PC-3 (cell line): ENCODE results near the gene PKNOX2. TPM values are rescaled to one million over a fixed set of nuclear protein-coding genes. Genes with fewer than 3 reads are reported as not detected.

ENCODE experiments used
- ATAC-seq: fragments of 200-7000 bp; cut with Tn5 transposase; 2 replicates; pipeline ENCODE4 v1.9.1; 2020; ENCODE audit warnings: mild to moderate bottlenecking, moderate library complexity
- BruUV-seq: library from RNA; stranded (reverse); fragments of 400-500 nt; replicated peaks from 2 replicates; lab custom pipeline; 2021; lab: Mats Ljungman, UMichigan
- CTCF ChIA-PET: fragments of 300-600 bp; sonication (Branson Sonifier 250); formaldehyde crosslinking; loops from one replicate; lab custom pipeline; 2022; ENCODE audit warnings: antibody characterized with exemption; lab: Charles Lee
- POLR2A ChIA-PET: fragments of 300-600 bp; sonication (Branson Sonifier 250); formaldehyde crosslinking; loops from one replicate; lab custom pipeline; 2022; ENCODE audit warnings: antibody characterized with exemption; ENCODE audit not compliant: unreplicated experiment; lab: Charles Lee
- DNase-seq: peaks from one replicate; pipeline ENCODE4 v3.0.0-alpha.2; 2015
- H2AFZ ChIP-seq: fragments of 300-600 bp; sonication (generic); 2 replicates; pipeline ENCODE4 v1.6.0; 2016; ENCODE audit warnings: antibody characterized with exemption, low read length
- H3F3A ChIP-seq: fragments of 300-600 bp; sonication (generic); one replicate; pipeline ENCODE4 v1.6.0; 2017; ENCODE audit warnings: antibody characterized with exemption, low read length, control low read depth, mild to moderate bottlenecking; ENCODE audit not compliant: unreplicated experiment
- H3K27ac ChIP-seq: fragments of 300-600 bp; sonication (generic); 2 replicates; pipeline ENCODE4 v1.5.1; 2016; ENCODE audit warnings: mild to moderate bottlenecking, low read length
- H3K27me3 ChIP-seq: fragments of 300-600 bp; sonication (generic); 2 replicates; pipeline ENCODE4 v1.6.1; 2016; ENCODE audit warnings: low read length, mixed read lengths
- H3K36me3 ChIP-seq: fragments of 300-600 bp; sonication (generic); 2 replicates; pipeline ENCODE4 v1.6.1; 2016; ENCODE audit warnings: low read depth, mixed run types, low read length, mixed read lengths
- H3K4me1 ChIP-seq: fragments of 300-600 bp; sonication (generic); 2 replicates; pipeline ENCODE4 v1.5.1; 2016; ENCODE audit warnings: low read length; ENCODE audit not compliant: insufficient read depth
- H3K4me2 ChIP-seq: fragments of 300-600 bp; sonication (generic); 2 replicates; pipeline ENCODE4 v1.6.0; 2016; ENCODE audit warnings: low read length
- H3K4me3 ChIP-seq: fragments of 300-600 bp; sonication (generic); 2 replicates; pipeline ENCODE4 v1.5.1; 2016; ENCODE audit warnings: mild to moderate bottlenecking, low read length, mixed read lengths
- H3K79me2 ChIP-seq: fragments of 300-600 bp; sonication (generic); 2 replicates; pipeline ENCODE4 v1.6.1; 2017; ENCODE audit warnings: low read length, mixed read lengths
- H3K9ac ChIP-seq: fragments of 300-600 bp; sonication (generic); 2 replicates; pipeline ENCODE4 v1.6.0; 2016; ENCODE audit warnings: mild to moderate bottlenecking, low read length
- H3K9me2 ChIP-seq: fragments of 300-600 bp; sonication (generic); replicated peaks from 2 replicates; pipeline ENCODE4 v1.6.1; 2016; ENCODE audit warnings: mixed run types, low read length, mixed read lengths
- H3K9me3 ChIP-seq: fragments of 300-600 bp; sonication (generic); 2 replicates; pipeline ENCODE4 v1.6.1; 2016; ENCODE audit warnings: low read length, mixed read lengths
- H4K20me1 ChIP-seq: fragments of 300-600 bp; sonication (generic); 2 replicates; pipeline ENCODE4 v1.6.1; 2016; ENCODE audit warnings: low read length, mixed read lengths
- CTCF ChIP-seq: fragments of 300-600 bp; sonication (generic); conservative IDR thresholded peaks from 2 replicates; pipeline ENCODE4 v1.5.1; 2017; ENCODE audit warnings: antibody characterized with exemption, low read depth, mild to moderate bottlenecking, low read length
- EZH2 ChIP-seq: fragments of 300-600 bp; sonication (generic); IDR thresholded peaks from one replicate; pipeline ENCODE4 v1.6.1; 2017; ENCODE audit warnings: antibody characterized with exemption, mild to moderate bottlenecking, low read length; ENCODE audit not compliant: unreplicated experiment
- EZH2phosphoT487 ChIP-seq: fragments of 300-600 bp; sonication (generic); IDR thresholded peaks from 2 replicates; pipeline ENCODE4 v1.6.1; 2018; ENCODE audit warnings: mild to moderate bottlenecking, antibody characterized with exemption, low read length, borderline replicate concordance
- intact Hi-C: fragments of 100-400 bp; cut with micrococcal nuclease; formaldehyde crosslinking; loops from 2 replicates; pipeline ENCODE4 v1.9.0; 2023
- total RNA-seq: library from RNA; depleted of rRNA; stranded (reverse); fragments of >200 nt; gene quantifications from 2 replicates; pipeline ENCODE4 v1.2.3, GENCODE V29; 2014

Gene PKNOX2
- total RNA-seq, 1 experiment from 2014 or later, result not detected

- no peak overlapping the region for H3K27ac ChIP-seq
- no peak for ATAC-seq
- BruUV-seq, result no TSS peak
- peaks cover 14% of the 10 kb centered on the region for H3K4me1 ChIP-seq
- no peaks in the 10 kb centered on the region for H3K9me2 ChIP-seq
- H4K20me1 ChIP-seq, result no peaks in the 10 kb centered on the region
- H3K79me2 ChIP-seq, result no peaks in the 10 kb centered on the region
- intact Hi-C loops, result no loop called here
- H3K9me3 ChIP-seq, result no peaks in the 10 kb centered on the region
- no peak overlapping the region for H3K9ac ChIP-seq
- no peak for TF ChIP-seq EZH2phosphoT487
- TF ChIP-seq EZH2, result no peak
- H3F3A ChIP-seq, result no peaks in the 10 kb centered on the region
- DNase-seq, result peak; percentile 10
- H3K36me3 ChIP-seq, result no peaks in the 10 kb centered on the region
- H3K4me2 ChIP-seq, result no peak overlapping the region
- CTCF ChIA-PET, result no interaction called here
- peaks cover 21% of the 10 kb centered on the region for H3K27me3 ChIP-seq
- POLR2A ChIA-PET, result no interaction called here
- no peak overlapping the region for H3K4me3 ChIP-seq
- H2AFZ ChIP-seq, result no peak overlapping the region
Measured at GRCh38 chr11:125365196-125365931, 200.8 kb downstream of the PKNOX2 start.

- H3K27ac ChIP-seq, result no peak overlapping the region
- no peak overlapping the region for H3K4me3 ChIP-seq
- H3K27me3 ChIP-seq, result peaks cover 44% of the 10 kb centered on the region
- no peaks in the 10 kb centered on the region for H4K20me1 ChIP-seq
- peaks cover 14% of the 10 kb centered on the region for H3K4me1 ChIP-seq
- H3K4me2 ChIP-seq, result no peak overlapping the region
- no peaks in the 10 kb centered on the region for H3K9me3 ChIP-seq
- no TSS peak for BruUV-seq
- no peak overlapping the region for H3K9ac ChIP-seq
- POLR2A ChIA-PET, result no interaction called here
- CTCF ChIA-PET, result no interaction called here
- no peaks in the 10 kb centered on the region for H3K9me2 ChIP-seq
- intact Hi-C loops, result no loop called here
- no peaks in the 10 kb centered on the region for H3K36me3 ChIP-seq
- ATAC-seq, result no peak
- no peak for DNase-seq
- TF ChIP-seq EZH2phosphoT487, result no peak
- TF ChIP-seq CTCF, result no peak
- TF ChIP-seq EZH2, result no peak
- H3F3A ChIP-seq, result no peaks in the 10 kb centered on the region
- H3K79me2 ChIP-seq, result no peaks in the 10 kb centered on the region
- no peak overlapping the region for H2AFZ ChIP-seq
Measured at GRCh38 chr11:125367710-125368109, 203.2 kb downstream of the PKNOX2 start.

- Histone ChIP-seq H3K27me3 (peaks cover 55% of the 10 kb centered on the region), H3K9ac (no peak overlapping the region), H3K9me3 (no peaks in the 10 kb centered on the region), H3K79me2 (no peaks in the 10 kb centered on the region), H3K4me2 (no peak overlapping the region), H3F3A (no peaks in the 10 kb centered on the region), H3K4me1 (peaks cover 10% of the 10 kb centered on the region), H2AFZ (no peak overlapping the region), H3K36me3 (no peaks in the 10 kb centered on the region), H3K4me3 (no peak overlapping the region), H3K9me2 (no peaks in the 10 kb centered on the region), H4K20me1 (no peaks in the 10 kb centered on the region), H3K27ac (no peak overlapping the region)
- DNase-seq (no peak), ATAC-seq (no peak)
- TF ChIP-seq CTCF (no peak), EZH2phosphoT487 (no peak)
- no TSS peak for BruUV-seq
- ChIA-PET CTCF (interaction anchor here (0.6 kb wide), 1 partner anchor 45 kb away, joined by 7 read pairs; no protein-coding TSS in a partner anchor), POLR2A (no interaction called here)
- intact Hi-C loops, result no loop called here
Measured at GRCh38 chr11:125368757-125369156, 204.2 kb downstream of the PKNOX2 start.
